Mucosa of descending colon (tissue), 3 donors: ENCODE data around the gene ACTC1. TPM values are rescaled to one million over a fixed set of nuclear protein-coding genes. Genes with fewer than 3 reads are reported as not detected.

Source experiments
- ATAC-seq: fragments of 200-7000 bp; cut with Tn5 transposase; one replicate; pipeline ENCODE4 v1.9.1; 2020; ENCODE audit warnings: mild to moderate bottlenecking, moderate library complexity
- DNase-seq, 3 donors: peaks; one replicate each; pipeline ENCODE4 v3.0.0-alpha.2; 2020
- H3K36me3 ChIP-seq: fragments of 200-600 bp; one replicate; pipeline ENCODE4 v1.8.0; 2021; ENCODE audit warnings: low read depth, mild to moderate bottlenecking
- H3K4me1 ChIP-seq: fragments of 200-600 bp; one replicate; pipeline ENCODE4 v1.8.0; 2021; ENCODE audit warnings: low read depth, mild to moderate bottlenecking
- H3K4me3 ChIP-seq: fragments of 200-600 bp; one replicate; pipeline ENCODE4 v1.8.0; 2021; ENCODE audit warnings: mild to moderate bottlenecking
- H3K9me3 ChIP-seq: fragments of 200-600 bp; one replicate; pipeline ENCODE4 v1.8.0; 2021; ENCODE audit warnings: mild to moderate bottlenecking
- intact Hi-C, 2 donors: fragments of 100-400 bp; cut with DNase I in 1 of 2; cut with micrococcal nuclease in 1 of 2; formaldehyde crosslinking; loops; one replicate each; pipeline versions ENCODE4 v1.11.0 to v1.11.1; 2022; cut with DNase I, micrococcal nuclease
- total RNA-seq, 3 donors: library from RNA; stranded (reverse); fragmentation: NEBNext Ultra II Directional in 2 of 3; extraction: Animal tissue kit (Norgen Biotek cat#: 25700) in 2 of 3; gene quantifications; one replicate each; pipeline versions ENCODE4 v1.2.1 to v1.2.4, GENCODE V29; 2021 to 2023
- TF ChIP-seq, protein P1 (sequence below): fragments of 200-600 bp; IDR thresholded peaks from one replicate; pipeline ENCODE4 v1.8.0; 2022; ENCODE audit warnings: antibody characterized with exemption, mild to moderate bottlenecking
- donor health status: DM: no; HTN: no; CAD: no; lungs with moderate emphysema.
- donor health status: DM: no; HTN: no; CAD: no.
- donor health status: DM: no; HTN: yes; CAD: no.

The ACTC1 gene
- total RNA-seq, 3 donors from 2014 or later = 0.64 to 10.7 (median 1.3) TPM

- intact Hi-C loops = no loop called here
- DNase-seq = no peak
- no peaks in the 10 kb centered on the region for H3K36me3 ChIP-seq
- no peaks in the 10 kb centered on the region for H3K4me1 ChIP-seq
- ATAC-seq = no peak
- no peak overlapping the region for H3K4me3 ChIP-seq
- TF ChIP-seq, protein P1, sequence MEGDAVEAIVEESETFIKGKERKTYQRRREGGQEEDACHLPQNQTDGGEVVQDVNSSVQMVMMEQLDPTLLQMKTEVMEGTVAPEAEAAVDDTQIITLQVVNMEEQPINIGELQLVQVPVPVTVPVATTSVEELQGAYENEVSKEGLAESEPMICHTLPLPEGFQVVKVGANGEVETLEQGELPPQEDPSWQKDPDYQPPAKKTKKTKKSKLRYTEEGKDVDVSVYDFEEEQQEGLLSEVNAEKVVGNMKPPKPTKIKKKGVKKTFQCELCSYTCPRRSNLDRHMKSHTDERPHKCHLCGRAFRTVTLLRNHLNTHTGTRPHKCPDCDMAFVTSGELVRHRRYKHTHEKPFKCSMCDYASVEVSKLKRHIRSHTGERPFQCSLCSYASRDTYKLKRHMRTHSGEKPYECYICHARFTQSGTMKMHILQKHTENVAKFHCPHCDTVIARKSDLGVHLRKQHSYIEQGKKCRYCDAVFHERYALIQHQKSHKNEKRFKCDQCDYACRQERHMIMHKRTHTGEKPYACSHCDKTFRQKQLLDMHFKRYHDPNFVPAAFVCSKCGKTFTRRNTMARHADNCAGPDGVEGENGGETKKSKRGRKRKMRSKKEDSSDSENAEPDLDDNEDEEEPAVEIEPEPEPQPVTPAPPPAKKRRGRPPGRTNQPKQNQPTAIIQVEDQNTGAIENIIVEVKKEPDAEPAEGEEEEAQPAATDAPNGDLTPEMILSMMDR = no peak
- H3K9me3 ChIP-seq = no peaks in the 10 kb centered on the region
These were observed 8.8 kb upstream of the ACTC1 start for GRCh38 chr15:34804113-34804512.

- TF ChIP-seq, protein P1 = no peak
- DNase-seq = no peak
These were observed 7.7 kb upstream of the ACTC1 start for GRCh38 chr15:34802803-34803750.

DNA sequence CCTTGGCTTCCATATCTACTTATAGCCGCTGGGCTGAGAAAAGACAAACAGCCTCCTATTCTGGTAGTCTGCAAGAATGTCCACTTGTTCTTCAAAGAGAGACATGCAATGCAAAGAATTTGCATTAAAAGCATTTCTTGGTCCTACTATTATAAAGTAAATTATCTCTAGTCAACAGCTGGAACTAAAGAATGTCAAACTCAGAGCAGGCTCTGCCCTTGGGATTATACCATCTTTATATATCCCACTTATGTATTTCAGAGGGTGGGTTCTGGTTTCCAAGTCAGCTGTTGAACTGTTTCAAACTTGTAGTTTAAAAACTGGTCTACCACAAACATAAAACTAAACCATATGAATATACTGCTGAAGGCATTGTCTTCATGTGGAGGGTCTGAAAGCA is 7.0 kb upstream of the ACTC1 start:
- Histone ChIP-seq H3K9me3 (no peaks in the 10 kb centered on the region), H3K36me3 (no peaks in the 10 kb centered on the region), H3K4me3 (no peak overlapping the region), H3K4me1 (no peaks in the 10 kb centered on the region)
- TF ChIP-seq, protein P1 = no peak
- intact Hi-C loops = no loop called here
- DNase-seq = no peak
- ATAC-seq = no peak

More at GRCh38 chr15:34802803-34803750, 7.7 kb upstream of the ACTC1 start:
- ATAC-seq = no peak
- intact Hi-C loops = no loop called here
- Histone ChIP-seq H3K4me3 (no peak overlapping the region), H3K36me3 (no peaks in the 10 kb centered on the region), H3K9me3 (no peaks in the 10 kb centered on the region), H3K4me1 (no peaks in the 10 kb centered on the region)

DNA sequence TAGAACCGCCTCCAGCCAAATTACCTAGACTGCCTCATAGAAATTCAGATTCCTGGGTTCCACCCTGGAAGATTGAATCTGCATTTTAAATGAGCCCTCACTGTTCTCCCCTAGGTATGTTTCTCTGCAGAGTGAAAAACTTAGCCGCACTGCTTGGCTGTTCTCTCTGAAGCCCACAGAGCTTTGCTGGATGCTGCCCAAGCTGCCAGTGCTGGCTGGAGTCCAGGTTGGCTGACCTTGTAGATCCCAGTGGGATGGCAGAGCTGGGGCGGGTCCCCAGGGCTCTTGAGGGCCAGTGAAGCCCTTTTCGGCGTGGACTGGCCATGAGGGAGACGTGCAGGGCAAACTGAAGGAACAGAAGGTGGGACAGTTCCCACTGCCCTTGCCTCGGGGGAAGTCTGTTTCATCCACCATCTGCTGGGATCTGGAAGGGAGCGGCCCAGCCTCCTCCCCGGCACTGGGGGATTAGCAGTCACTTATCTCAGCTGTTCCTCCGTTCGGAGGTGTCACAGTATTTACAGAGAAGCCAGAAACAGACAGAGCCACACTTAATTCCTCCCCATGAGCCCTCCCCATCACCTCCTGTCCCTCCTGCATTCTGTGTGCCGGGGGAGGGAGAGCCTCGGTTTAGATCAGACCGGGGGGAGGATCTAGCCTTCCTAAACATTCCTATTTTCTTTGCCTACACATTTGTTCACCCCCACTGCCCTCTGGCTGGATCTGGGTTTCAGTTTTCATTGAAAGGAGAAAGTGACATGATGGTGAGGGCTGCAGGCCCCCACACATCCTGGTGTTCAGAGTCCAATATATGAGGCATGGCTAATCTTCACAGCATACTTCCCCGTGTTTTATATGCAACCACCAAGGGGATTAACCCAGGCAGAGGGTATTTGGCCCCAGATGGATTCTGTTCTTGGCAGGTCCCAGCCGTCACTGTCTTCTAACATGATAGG is 4.1 kb upstream of the ACTC1 start:
- Histone ChIP-seq H3K4me3 (no peak overlapping the region), H3K4me1 (no peaks in the 10 kb centered on the region), H3K36me3 (no peaks in the 10 kb centered on the region), H3K9me3 (no peaks in the 10 kb centered on the region)
- TF ChIP-seq, protein P1 = no peak
- no peak for ATAC-seq
- intact Hi-C loops = no loop called here
- DNase-seq = no peak

DNA sequence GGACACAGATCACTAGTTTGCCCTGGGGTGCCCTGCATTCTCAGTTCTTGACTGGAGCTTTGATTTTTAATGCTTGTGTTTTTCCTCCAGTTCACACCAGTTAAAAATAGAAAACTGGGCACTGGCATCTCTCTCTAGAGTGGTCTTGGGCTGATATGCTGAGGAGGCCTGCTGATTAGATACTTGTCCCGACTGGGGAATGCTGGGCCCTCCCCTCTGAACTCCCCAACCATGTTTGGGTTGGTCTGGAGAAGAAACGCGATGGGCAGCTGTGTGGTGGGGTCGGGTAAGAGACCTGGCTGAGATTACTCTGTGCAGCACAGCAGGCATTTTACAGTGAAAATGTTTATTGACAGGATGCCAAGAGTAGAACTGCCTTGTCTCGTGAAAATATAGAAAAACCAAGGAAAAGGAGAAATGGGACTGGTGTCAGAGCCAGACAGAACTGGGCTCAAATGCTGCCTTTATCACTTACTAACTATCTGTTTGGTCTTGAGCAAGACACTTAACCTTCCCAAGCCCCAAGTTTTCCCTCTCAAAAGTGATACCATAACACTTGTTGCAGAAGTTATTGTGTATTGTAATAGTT is 1.6 kb upstream of the ACTC1 start:
- Histone ChIP-seq H3K9me3 (no peaks in the 10 kb centered on the region), H3K4me1 (no peaks in the 10 kb centered on the region), H3K4me3 (no peak overlapping the region), H3K36me3 (no peaks in the 10 kb centered on the region)
- no peak for ATAC-seq
- no peak for DNase-seq
- intact Hi-C loops = no loop called here
- TF ChIP-seq, protein P1 = no peak
